H1 (cell line): ENCODE data around the gene EGR2. TPM values are rescaled to one million over a fixed set of nuclear protein-coding genes. Genes with fewer than 3 reads are reported as not detected.
A peak's percentile ranks its signal among the peaks of the same experiment; 100 is the strongest.

ENCODE experiments used
- CTCF ChIA-PET: fragments of 300-600 bp; sonication (Branson Sonifier 250); formaldehyde crosslinking; loops from one replicate; lab custom pipeline; 2021; ENCODE audit not compliant: partially characterized antibody; lab: Charles Lee
- POLR2A ChIA-PET: fragments of 300-600 bp; sonication (Branson Sonifier 250); formaldehyde crosslinking; loops from one replicate; lab custom pipeline; 2021; ENCODE audit warnings: inconsistent platforms; ENCODE audit not compliant: partially characterized antibody; lab: Charles Lee
- DNase-seq, 2 experiments: peaks; one replicate each; pipeline versions ENCODE4 v3.0.0 to v3.0.0-alpha.2; 2010 to 2022; ENCODE audit warnings: low spot score in 2 of 2, low read depth in 1 of 2, mixed read lengths in 1 of 2
- FAIRE-seq: peaks from 2 replicates; lab custom pipeline; 2011; peaks lifted over from hg19 to GRCh38; lab: Jason Lieb, UNC
- H2AFZ ChIP-seq: 2 replicates; pipeline ENCODE4 v1.8.1; 2012; ENCODE audit warnings: low read length, inconsistent platforms
- H2AK5ac ChIP-seq: 2 replicates; pipeline ENCODE4 v1.6.1; 2013; ENCODE audit warnings: low read depth, low read length
- H2BK120ac ChIP-seq: replicated peaks from 2 replicates; pipeline ENCODE3; 2013; ENCODE audit warnings: low read depth, low read length, inconsistent platforms
- H2BK12ac ChIP-seq: 2 replicates; pipeline ENCODE4 v1.6.1; 2013; ENCODE audit warnings: low read depth, low read length
- H2BK15ac ChIP-seq: 2 replicates; pipeline ENCODE4 v1.6.1; 2013; ENCODE audit warnings: low read length
- H2BK20ac ChIP-seq: 2 replicates; pipeline ENCODE4 v1.6.1; 2013; ENCODE audit warnings: low read length
- H2BK5ac ChIP-seq: 2 replicates; pipeline ENCODE4 v1.6.1; 2013; ENCODE audit warnings: low read depth, low read length
- H3K14ac ChIP-seq: 2 replicates; pipeline ENCODE4 v1.6.1; 2013; ENCODE audit warnings: inconsistent platforms; ENCODE audit not compliant: insufficient read length
- H3K18ac ChIP-seq: 2 replicates; pipeline ENCODE4 v1.6.1; 2013; ENCODE audit warnings: low read length; ENCODE audit errors: extremely low read depth
- H3K23ac ChIP-seq: 2 replicates; pipeline ENCODE4 v1.6.1; 2013; ENCODE audit warnings: inconsistent platforms; ENCODE audit not compliant: insufficient read length
- H3K23me2 ChIP-seq: 2 replicates; pipeline ENCODE4 v1.6.1; 2013; ENCODE audit warnings: low read depth, low read length
- H3K27ac ChIP-seq: 2 replicates; pipeline ENCODE4 v1.6.1; 2011; ENCODE audit warnings: low read depth, low read length, inconsistent platforms
- H3K27me3 ChIP-seq, 4 experiments: replicated peaks in 1 of 4; 1 replicate in 1 of 4; 2 replicates in 3 of 4; pipeline versions ENCODE4 v1.6.1 to v1.8.1; 2011 to 2013; ENCODE audit warnings: low read length in 3 of 4, mild to moderate bottlenecking in 3 of 4, inconsistent platforms in 2 of 4, mixed read lengths in 2 of 4, moderate library complexity in 1 of 4; ENCODE audit not compliant: control insufficient read depth in 3 of 4, insufficient read depth in 3 of 4; ENCODE audit errors: extremely low read depth in 1 of 4
- H3K36me3 ChIP-seq, 4 experiments: 2 replicates each; pipeline versions ENCODE4 v1.6.1 to v1.8.1; 2011 to 2013; ENCODE audit warnings: mild to moderate bottlenecking in 4 of 4, low read length in 3 of 4, moderate library complexity in 2 of 4, control low read depth in 1 of 4, inconsistent platforms in 1 of 4; ENCODE audit not compliant: insufficient read depth in 4 of 4, control insufficient read depth in 2 of 4
- H3K4ac ChIP-seq: replicated peaks from 2 replicates; pipeline ENCODE3; 2013; ENCODE audit warnings: low read length, low read depth, mixed read lengths, inconsistent platforms; ENCODE audit not compliant: insufficient read length
- H3K4me1 ChIP-seq, 4 experiments: replicated peaks in 1 of 4; 1 replicate in 1 of 4; 2 replicates in 3 of 4; pipeline versions ENCODE4 v1.6.1 to v1.8.1; 2011 to 2013; ENCODE audit warnings: low read length in 3 of 4, inconsistent platforms in 2 of 4, mixed read lengths in 1 of 4; ENCODE audit not compliant: insufficient read depth in 4 of 4, control insufficient read depth in 3 of 4
- H3K4me2 ChIP-seq, 2 experiments: 2 replicates each; pipeline versions ENCODE4 v1.6.1 to v1.8.1; 2011 to 2013; ENCODE audit warnings: low read depth in 2 of 2, low read length in 2 of 2, control low read depth in 1 of 2, inconsistent platforms in 1 of 2, mild to moderate bottlenecking in 1 of 2; ENCODE audit not compliant: insufficient read depth in 1 of 2
- H3K4me3 ChIP-seq, 4 experiments: fragments of 200-600, 300-600 bp in 1 of 4; sonication (generic), shearing (Covaris generic), sonication (Bioruptor Twin) in 1 of 4; 2 replicates each; pipeline versions ENCODE4 v1.5.1 to v1.8.1; 2011 to 2016; ENCODE audit warnings: low read length in 4 of 4, low read depth in 3 of 4, control low read depth in 2 of 4, inconsistent platforms in 2 of 4, mild to moderate bottlenecking in 2 of 4, mixed read lengths in 1 of 4, moderate library complexity in 1 of 4; ENCODE audit not compliant: insufficient read depth in 2 of 4; ENCODE audit errors: extremely low read depth in 1 of 4
- H3K56ac ChIP-seq: replicated peaks from 2 replicates; pipeline ENCODE3; 2013; ENCODE audit warnings: low read depth, mild to moderate bottlenecking, mixed read lengths, low read length, inconsistent platforms; ENCODE audit not compliant: insufficient read length
- H3K79me1 ChIP-seq: 2 replicates; pipeline ENCODE4 v1.6.1; 2013; ENCODE audit warnings: low read depth, low read length, control low read depth
- H3K79me2 ChIP-seq, 2 experiments: 2 replicates each; pipeline versions ENCODE4 v1.6.1 to v1.8.1; 2012 to 2013; ENCODE audit warnings: low read length in 2 of 2, mild to moderate bottlenecking in 2 of 2, inconsistent platforms in 1 of 2; ENCODE audit not compliant: insufficient read depth in 2 of 2, control insufficient read depth in 1 of 2
- H3K9ac ChIP-seq, 4 experiments: replicated peaks in 1 of 4; 1 replicate in 1 of 4; 2 replicates in 3 of 4; pipeline versions ENCODE4 v1.6.1 to v1.8.1; 2011 to 2013; ENCODE audit warnings: low read depth in 3 of 4, low read length in 3 of 4, control low read depth in 2 of 4, mild to moderate bottlenecking in 2 of 4, moderate library complexity in 2 of 4, inconsistent platforms in 1 of 4; ENCODE audit errors: extremely low read depth in 1 of 4
- H3K9me3 ChIP-seq, 2 experiments: 2 replicates each; pipeline versions ENCODE4 v1.6.1 to v1.8.1; 2012 to 2013; ENCODE audit warnings: mild to moderate bottlenecking in 2 of 2, moderate library complexity in 2 of 2, control low read depth in 1 of 2, inconsistent platforms in 1 of 2, low read depth in 1 of 2, low read length in 1 of 2, mixed read lengths in 1 of 2; ENCODE audit not compliant: insufficient read depth in 2 of 2
- H4K20me1 ChIP-seq, 2 experiments: replicated peaks in 1 of 2; 2 replicates each; pipeline versions ENCODE3 to v1.8.1; 2011 to 2013; ENCODE audit warnings: inconsistent platforms in 2 of 2, low read length in 2 of 2, mild to moderate bottlenecking in 1 of 2; ENCODE audit not compliant: insufficient read depth in 2 of 2, control insufficient read depth in 1 of 2
- H4K5ac ChIP-seq: 2 replicates; pipeline ENCODE4 v1.6.1; 2013; ENCODE audit warnings: low read length, low read depth, mixed read lengths, inconsistent platforms; ENCODE audit not compliant: insufficient read length
- H4K8ac ChIP-seq: 2 replicates; pipeline ENCODE4 v1.8.0; 2013; ENCODE audit warnings: mild to moderate bottlenecking, moderate library complexity, low read length, inconsistent platforms; ENCODE audit not compliant: insufficient read depth; ENCODE audit errors: extremely low read depth
- H4K91ac ChIP-seq: replicated peaks from 2 replicates; pipeline ENCODE3; 2013; ENCODE audit warnings: low read length, mixed read lengths, inconsistent platforms; ENCODE audit not compliant: insufficient read length
- BACH1 ChIP-seq: IDR thresholded peaks from 2 replicates; pipeline ENCODE4 v1.6.1; 2012; ENCODE audit warnings: low read length, improper control_type of control experiment
- BCL11A ChIP-seq, 2 experiments: IDR thresholded peaks; one replicate each; pipeline ENCODE4 v1.6.1; 2011; ENCODE audit warnings: low read depth in 2 of 2, low read length in 2 of 2, mild to moderate bottlenecking in 2 of 2
- BRCA1 ChIP-seq: IDR thresholded peaks from 2 replicates; pipeline ENCODE4 v1.6.1; 2012; ENCODE audit warnings: low read depth, low read length, improper control_type of control experiment
- CBX5 ChIP-seq: fragments of 300-800, 300-1000 bp; sonication (generic); IDR thresholded peaks from 2 replicates; pipeline ENCODE4 v1.7.1; 2016; ENCODE audit warnings: antibody characterized with exemption, low read length, low read depth
- GTF2F1 ChIP-seq: IDR thresholded peaks from 2 replicates; pipeline ENCODE4 v1.6.1; 2012; ENCODE audit warnings: low read depth, low read length, improper control_type of control experiment, borderline replicate concordance
- HDAC6 ChIP-seq: IDR thresholded peaks from one replicate; pipeline ENCODE4 v1.7.1; 2012; ENCODE audit warnings: low read depth, mild to moderate bottlenecking, inconsistent platforms, low read length, moderate library complexity
- SUZ12 ChIP-seq: fragments of 200-600 bp; sonication (generic); IDR thresholded peaks from 2 replicates; pipeline ENCODE4 v1.6.1; 2012; ENCODE audit warnings: mild to moderate bottlenecking, inconsistent platforms, low read length, moderate library complexity, mixed read lengths
- TAF1 ChIP-seq: IDR thresholded peaks from 2 replicates; pipeline ENCODE4 v1.6.1; 2011; ENCODE audit warnings: mild to moderate bottlenecking, low read depth, low read length
- TBP ChIP-seq: IDR thresholded peaks from 2 replicates; pipeline ENCODE4 v1.6.1; 2011; ENCODE audit warnings: low read depth, low read length, improper control_type of control experiment
- WGBS, 2 experiments: shearing (Covaris generic) in 1 of 2; methylation state at CpG; one replicate each; pipeline versions ENCODE4 v1.1.6 to v1.1.7; 2013 to 2015; ENCODE audit warnings: low lambda C conversion rate in 2 of 2, mixed read lengths in 2 of 2, inconsistent platforms in 1 of 2, low coverage in 1 of 2, missing lambda C conversion rate in 1 of 2; ENCODE audit not compliant: insufficient replicate concordance in 2 of 2, insufficient coverage in 1 of 2, insufficient read length in 1 of 2; ENCODE audit errors: extremely low coverage in 1 of 2, missing lambda C conversion rate in 1 of 2; 5-methylcytosine and 5-hydroxymethylcytosine counted together
- polyA plus RNA-seq, 7 experiments: library from polyadenylated mRNA; depleted of rRNA in 3 of 7; stranded (reverse) in 5 of 7; unstranded in 2 of 7; fragments of >200 nt in 5 of 7; fragments of 200-250 nt in 2 of 7; gene quantifications; 1 replicate in 5 of 7; 2 replicates in 1 of 7; 4 replicates in 1 of 7; pipeline versions ENCODE4 v1.2.1 to v1.2.3, GENCODE V29; 2011 to 2013; ENCODE audit warnings: missing spikeins in 2 of 7, mixed read lengths in 2 of 7
- total RNA-seq: library from RNA; stranded (reverse); fragmentation: NEBNext Ultra II Directional; extraction: Animal tissue kit (Norgen Biotek cat#: 25700); gene quantifications from 2 replicates; pipeline ENCODE4 v1.2.1, GENCODE V29; 2021

EGR2 gene
- total and polyA plus RNA-seq, 2 of the 8 experiments (the other 6 are each of a cell fraction or from before 2014, with no cell fraction given), result 1.3 to 2.1 TPM

DNA sequence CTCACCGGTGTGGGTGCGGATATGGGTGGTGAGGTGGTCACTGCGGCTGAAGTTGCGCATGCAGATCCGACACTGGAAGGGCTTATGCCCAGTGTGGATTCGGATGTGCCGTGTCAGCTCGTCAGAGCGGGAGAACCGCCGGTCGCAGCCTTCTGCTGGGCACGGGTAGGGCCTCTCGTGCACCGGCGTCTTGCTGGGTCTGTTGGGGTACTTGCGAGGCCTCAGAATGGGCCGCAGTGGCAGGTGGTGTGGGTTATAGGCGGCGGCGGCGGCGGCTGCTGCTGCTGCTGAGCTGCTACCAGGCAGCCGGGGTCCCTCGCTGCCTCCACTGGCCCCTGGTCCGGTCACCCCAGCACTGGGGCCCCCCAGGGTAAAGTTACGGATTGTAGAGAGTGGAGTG, 2.7 kb downstream of the EGR2 start:
- Histone ChIP-seq H3K4me1 (peaks cover 0 to 7% (median 2%) of the 10 kb centered on the region in 4 experiments; a peak in 4 of 7 replicates), H3K27ac (no peak overlapping the region), H3K9me3 (no peaks in the 10 kb centered on the region), H2AFZ (no peak overlapping the region), H2BK12ac (0 out of 2 replicates have a peak overlapping the region, but pooled peaks have one; percentile 9), H2BK5ac (no peak overlapping the region), H3K56ac (no peak overlapping the region), H2AK5ac (0 out of 2 replicates have a peak overlapping the region, but pooled peaks have one; percentile 39), H3K36me3 (no peaks in the 10 kb centered on the region), H3K79me2 (peaks cover 0 to 2% of the 10 kb centered on the region in 2 experiments; a peak in 1 of 4 replicates), H3K23me2 (peaks cover 26% of the 10 kb centered on the region), H3K27me3 (peaks cover 13 to 44% (median 38%) of the 10 kb centered on the region in 4 experiments), H2BK20ac (no peak overlapping the region), H4K5ac (no peak overlapping the region), H3K23ac (no peak overlapping the region), H3K4me3 (no peak overlapping the region), H4K8ac (no peak overlapping the region; the same call in 1 of the 2 replicates), H3K18ac (no peak overlapping the region), H3K4ac (no peak overlapping the region), H4K91ac (no peak overlapping the region), H3K9ac (no peak overlapping the region), H3K79me1 (no peaks in the 10 kb centered on the region), H2BK15ac (no peak overlapping the region), H3K4me2 (no peak overlapping the region), H2BK120ac (no peak overlapping the region), H4K20me1 (peaks cover 0 to 13% of the 10 kb centered on the region in 2 experiments), H3K14ac (no peak overlapping the region)
- POLR2A ChIA-PET, result interaction anchor here (3.0 to 7.7 kb wide), 2 partner anchors 8 to 13 kb away, joined by 7 to 99 read pairs; partner anchors contain the start of gene ADO
- CTCF ChIA-PET, result interaction anchor here (1.0 to 6.9 kb wide), 2 partner anchors 202 to 220 kb away, joined by 4 to 94 read pairs; no protein-coding TSS in a partner anchor
- no peak for DNase-seq
- 89% methylated on average over 27 of the region's 27 CpGs; no CpG with 5 or more reads in 1 of the 2 experiments for WGBS, 2 experiments
- FAIRE-seq, result no peak
- TF ChIP-seq CBX5, result no peak
- TF ChIP-seq GTF2F1, result no peak
- TF ChIP-seq BACH1, result no peak
- TF ChIP-seq SUZ12, result no peak
- TF ChIP-seq TBP, result no peak
- TF ChIP-seq TAF1, result no peak
- no peak for TF ChIP-seq BCL11A (IDR thresholded peaks at IDR 0.05; ENCODE audit: low read depth in 2 of 2, low read length in 2 of 2)
- TF ChIP-seq HDAC6, result no peak
- no peak for TF ChIP-seq BRCA1
